ENCODE results near the gene NPIPA5.
"Not testable (repeated sequence)": the region's sequence is repeated elsewhere in the genome, so short reads cannot be mapped to it uniquely, and the experiment has no call there.

The NPIPA5 gene

DNA sequence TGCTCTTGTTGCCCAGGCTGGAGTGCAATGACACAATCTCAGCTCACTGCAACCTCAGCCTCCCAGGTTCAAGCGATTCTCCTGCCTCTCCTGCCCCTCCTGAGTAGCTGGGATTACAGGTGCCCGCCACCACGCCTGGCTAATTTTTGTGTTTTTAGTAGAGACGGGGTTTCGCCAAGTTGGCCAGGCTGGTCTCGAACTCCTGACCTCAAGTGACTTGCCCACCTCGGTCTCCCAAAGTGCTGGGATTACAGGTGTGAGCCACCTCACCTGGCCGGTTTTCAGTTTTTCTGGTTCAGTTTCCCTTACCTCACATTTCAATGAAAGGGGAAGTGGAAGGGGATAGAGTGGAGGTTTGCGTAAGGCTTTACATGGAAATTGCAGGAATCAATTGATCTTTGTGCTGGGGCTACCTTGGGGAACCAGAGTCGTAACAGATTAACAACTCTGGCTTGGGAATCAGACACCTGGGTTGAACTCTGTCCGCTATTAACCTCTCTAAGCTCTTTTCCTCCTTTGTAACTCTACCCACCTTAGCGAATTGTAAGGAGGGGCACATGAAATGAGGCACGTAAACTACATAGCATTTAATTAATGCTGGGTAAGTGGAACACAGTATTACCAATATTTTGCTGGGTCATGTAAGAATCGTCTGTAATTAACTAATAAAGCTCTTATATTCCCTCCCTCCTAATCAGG is 20.7 kb upstream of the NPIPA5 start:
- H3K4me3 ChIP-seq (ENCODE audit: low read depth, low read length): no peak overlapping the region
- TF ChIP-seq, protein P1, sequence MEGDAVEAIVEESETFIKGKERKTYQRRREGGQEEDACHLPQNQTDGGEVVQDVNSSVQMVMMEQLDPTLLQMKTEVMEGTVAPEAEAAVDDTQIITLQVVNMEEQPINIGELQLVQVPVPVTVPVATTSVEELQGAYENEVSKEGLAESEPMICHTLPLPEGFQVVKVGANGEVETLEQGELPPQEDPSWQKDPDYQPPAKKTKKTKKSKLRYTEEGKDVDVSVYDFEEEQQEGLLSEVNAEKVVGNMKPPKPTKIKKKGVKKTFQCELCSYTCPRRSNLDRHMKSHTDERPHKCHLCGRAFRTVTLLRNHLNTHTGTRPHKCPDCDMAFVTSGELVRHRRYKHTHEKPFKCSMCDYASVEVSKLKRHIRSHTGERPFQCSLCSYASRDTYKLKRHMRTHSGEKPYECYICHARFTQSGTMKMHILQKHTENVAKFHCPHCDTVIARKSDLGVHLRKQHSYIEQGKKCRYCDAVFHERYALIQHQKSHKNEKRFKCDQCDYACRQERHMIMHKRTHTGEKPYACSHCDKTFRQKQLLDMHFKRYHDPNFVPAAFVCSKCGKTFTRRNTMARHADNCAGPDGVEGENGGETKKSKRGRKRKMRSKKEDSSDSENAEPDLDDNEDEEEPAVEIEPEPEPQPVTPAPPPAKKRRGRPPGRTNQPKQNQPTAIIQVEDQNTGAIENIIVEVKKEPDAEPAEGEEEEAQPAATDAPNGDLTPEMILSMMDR (IDR thresholded peaks at IDR 0.05; ENCODE audit: borderline replicate concordance, insufficient read depth, low read depth, low read length): no peak

DNA sequence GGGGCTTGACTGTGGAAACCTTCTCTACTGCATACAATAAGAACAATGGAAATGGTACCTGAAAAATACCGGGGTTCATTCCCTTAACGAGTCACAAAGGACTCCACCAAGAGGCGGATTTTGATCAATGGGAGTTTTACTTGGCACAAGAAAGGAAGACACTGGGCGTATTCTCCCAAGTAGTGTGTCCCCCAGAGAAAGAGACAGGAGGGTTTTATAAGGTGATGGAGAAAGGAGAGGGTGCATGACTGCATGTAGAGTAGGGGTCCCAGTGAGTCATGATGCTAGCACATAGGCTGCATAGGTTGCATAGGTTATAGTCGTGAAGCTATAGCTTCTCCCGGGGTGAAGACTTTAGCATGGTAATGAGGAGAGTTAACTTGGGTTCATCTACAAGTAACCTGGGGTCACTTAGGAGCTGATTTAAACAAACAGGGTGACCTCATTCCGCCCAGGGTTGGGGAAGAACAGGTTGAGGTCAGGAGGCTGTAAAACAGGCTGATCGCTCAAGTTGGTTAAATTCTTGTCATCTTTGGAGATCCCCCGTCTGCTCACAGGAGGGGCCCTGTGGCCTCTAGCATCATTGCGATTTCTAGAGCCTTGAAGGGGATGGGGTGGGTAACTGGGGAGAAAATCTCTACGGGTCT is 19.0 kb upstream of the NPIPA5 start:
- TF ChIP-seq, protein P1 (IDR thresholded peaks at IDR 0.05; ENCODE audit: borderline replicate concordance, insufficient read depth, low read depth, low read length): no peak
- H3K4me3 ChIP-seq (ENCODE audit: low read depth, low read length): no peak overlapping the region

DNA sequence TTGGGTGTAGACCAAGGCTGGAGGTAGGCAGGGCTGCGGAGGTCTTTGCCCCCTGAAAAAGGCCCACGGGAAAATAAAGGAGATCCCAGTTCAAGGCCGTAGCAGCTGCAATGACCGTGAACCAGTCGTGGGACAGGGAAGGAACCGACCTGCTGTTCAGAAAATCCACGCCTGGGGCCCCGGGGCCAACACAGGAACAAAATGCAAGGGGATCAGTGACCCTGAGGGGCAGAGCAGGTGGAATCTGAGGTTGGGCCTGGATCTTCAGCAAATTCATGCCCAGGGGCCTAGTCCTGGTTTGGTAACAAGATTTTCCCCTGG is 18.4 kb upstream of the NPIPA5 start:
- H3K4me3 ChIP-seq (ENCODE audit: low read depth, low read length): not testable (repeated sequence)

DNA sequence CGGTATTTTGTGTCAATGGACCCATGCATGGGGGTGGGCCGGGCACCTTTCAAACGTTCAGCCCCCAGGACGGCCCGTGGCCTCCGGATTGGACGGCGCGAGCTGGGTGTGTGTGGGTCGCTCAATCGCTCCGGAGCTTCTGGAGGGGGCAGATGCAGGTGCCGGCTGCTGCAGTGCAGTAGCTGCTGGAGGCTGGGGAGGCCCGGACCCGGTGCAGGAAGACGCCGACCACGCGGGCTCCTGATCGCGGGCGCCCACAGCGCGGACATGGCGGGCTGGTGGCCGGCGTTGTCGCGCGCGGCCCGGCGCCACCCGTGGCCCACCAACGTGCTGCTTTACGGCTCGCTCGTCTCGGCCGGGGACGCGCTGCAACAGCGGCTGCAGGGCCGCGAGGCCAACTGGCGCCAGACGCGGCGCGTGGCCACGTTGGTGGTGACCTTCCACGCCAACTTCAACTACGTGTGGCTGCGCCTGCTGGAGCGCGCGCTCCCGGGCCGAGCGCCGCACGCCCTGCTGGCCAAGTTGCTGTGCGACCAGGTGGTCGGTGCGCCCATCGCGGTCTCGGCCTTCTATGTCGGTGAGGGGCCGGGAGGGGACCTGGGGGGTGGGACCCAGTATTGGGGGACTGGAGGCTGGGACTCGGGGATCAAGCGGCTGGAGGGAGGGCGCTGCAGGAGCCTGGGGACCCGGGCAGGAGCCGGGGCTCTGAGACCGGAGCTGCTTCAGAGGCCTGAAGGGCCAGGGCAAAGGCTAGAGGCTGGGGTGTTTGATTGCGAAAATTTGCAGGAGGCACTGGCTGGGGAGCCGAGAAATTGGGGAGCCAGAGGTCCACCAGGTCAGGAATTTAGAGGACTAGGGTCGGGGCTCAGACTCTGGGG is 17.8 kb upstream of the NPIPA5 start, which contains the start of gene MPV17L:
Gene MPV17L (plus strand): TSS at position 124 of the 878 bp plus-strand sequence. CDS start 144 bp downstream, at position 268.
- H3K4me3 ChIP-seq (ENCODE audit: low read depth, low read length): not testable (repeated sequence)

DNA sequence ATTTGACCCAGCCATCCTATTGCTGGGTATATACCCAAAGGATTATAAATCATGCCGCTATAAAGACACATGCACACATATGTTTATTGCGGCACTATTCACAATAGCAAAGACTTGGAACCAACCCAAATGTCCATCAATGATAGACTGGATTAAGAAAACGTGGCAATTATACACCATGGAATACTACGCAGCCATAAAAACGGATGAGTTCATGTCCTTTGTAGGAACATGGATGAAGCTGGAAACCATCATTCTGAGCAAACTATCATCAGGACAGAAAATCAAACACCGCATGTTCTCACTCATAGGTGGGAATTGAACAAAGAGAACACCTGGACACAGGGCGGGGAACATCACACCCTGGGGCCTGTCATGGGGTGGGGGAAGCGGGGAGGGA is 14.9 kb upstream of the NPIPA5 start:
- not testable (repeated sequence) for H3K4me3 ChIP-seq (ENCODE audit: low read depth, low read length)

DNA sequence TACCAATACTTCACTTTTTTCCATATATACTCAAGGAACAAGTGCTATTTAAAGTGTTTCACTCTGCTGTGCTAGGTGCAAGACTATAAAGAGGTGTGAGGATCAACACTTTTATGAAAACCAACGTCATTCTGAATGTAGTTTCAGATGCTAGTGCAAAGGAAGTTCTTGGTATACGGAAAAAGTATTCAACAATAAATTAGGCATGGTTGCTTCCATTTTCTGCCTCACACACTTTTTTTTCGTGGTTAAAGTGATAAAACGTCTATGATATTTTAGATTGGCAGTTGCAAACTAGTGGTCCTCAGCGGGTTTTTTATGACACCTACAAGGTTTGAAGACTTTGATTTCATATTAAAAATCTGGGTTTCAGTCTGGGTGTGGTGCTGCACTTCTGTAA is 11.8 kb upstream of the NPIPA5 start:
- H3K4me3 ChIP-seq (ENCODE audit: low read depth, low read length): not testable (repeated sequence)

DNA sequence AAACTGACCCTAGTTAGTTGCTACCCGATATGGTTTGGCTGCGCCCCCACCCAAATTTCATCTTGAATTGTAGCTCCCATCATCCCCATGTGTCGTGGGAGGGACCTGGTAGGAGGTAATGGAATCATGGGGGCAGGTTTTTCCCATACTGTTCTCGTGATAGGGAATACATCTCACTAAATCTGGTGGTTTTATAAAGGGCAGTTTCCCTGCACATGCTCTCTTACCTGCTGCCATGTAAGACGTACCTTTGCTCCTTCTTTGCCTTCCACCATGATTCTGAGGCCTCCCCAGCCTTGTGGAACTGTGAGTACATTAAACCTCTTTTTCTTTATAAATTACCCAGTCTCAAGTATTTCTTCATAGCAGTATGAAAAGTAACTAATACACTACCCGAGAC is 10.0 kb upstream of the NPIPA5 start:
- H3K4me3 ChIP-seq (ENCODE audit: low read depth, low read length): not testable (repeated sequence)

DNA sequence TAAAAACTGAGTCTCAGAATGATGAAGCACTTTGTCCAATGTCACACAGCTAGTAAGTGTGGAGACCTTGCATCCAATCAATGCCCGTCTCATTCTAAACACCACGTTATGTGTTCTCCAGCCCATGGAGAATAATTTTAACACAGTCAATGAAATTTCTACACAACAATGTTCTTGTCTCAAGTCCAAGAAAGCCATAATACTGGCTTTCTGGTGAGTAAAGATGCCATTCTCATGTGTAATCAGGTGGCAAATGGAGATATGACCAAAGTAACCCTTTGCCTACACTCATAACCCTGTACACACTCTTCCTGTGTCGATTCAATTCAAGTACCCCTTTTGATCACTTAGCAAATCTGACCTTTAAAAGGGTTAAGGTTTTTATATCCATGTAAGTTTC is 4.7 kb upstream of the NPIPA5 start:
- not testable (repeated sequence) for H3K4me3 ChIP-seq (ENCODE audit: low read depth, low read length)

DNA sequence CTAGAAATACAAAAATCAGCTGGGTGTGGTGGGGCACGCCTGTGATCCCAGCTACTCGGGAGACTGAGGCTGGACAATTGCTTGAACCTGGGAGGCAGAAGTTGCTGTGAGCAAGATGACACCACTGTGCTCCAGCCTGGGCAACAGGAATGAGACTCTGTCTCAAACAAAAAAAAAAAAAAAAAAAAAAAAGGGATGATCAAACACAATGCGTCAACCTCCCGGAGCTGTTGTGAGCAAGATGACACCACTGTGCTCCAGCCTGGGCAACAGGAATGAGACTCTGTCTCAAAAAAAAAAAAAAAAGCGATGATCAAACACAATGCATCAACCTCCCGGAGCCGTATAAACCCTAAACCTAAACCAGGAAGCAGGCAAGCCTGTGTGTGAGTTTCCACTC is 20.6 kb downstream of the NPIPA5 start:
- not testable (repeated sequence) for H3K4me3 ChIP-seq (ENCODE audit: low read depth, low read length)

DNA sequence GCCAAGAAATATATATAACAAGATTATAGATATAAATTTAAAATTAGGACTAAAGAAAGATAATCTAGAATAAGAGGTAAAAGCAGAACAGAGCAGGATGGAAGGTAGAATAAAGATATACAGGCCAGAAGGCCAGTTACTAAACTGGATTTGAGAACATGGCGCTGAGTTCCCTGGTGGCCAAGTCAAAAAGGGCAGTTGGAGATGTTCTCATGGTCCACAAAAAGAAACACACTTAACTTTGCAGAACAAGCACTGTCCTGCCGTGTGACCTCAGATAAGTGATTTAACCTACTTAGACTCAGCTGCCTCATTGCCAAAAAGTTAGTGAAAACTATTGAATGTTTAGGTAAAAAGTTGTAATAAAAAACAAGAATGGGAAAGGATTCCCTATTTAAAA is 23.2 kb downstream of the NPIPA5 start:
- not testable (repeated sequence) for H3K4me3 ChIP-seq (ENCODE audit: low read depth, low read length)

DNA sequence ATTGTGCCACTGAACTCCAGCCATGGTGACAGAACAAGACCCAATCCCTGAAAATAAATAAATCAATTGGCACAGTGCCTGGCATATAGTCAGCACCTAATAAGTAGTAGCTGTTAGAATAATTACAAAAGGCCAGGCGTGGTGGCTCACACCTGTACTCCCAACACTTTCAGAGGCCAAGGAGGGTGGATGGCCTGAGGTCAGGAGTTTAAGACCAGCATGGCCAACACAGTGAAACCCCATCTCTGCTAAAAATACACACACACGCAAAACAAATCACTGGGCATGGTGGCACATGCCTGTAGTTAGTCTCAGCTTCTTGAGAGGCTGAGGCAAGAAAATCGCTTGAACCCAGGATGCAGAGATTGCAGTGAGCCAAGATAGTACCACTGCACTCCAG is 25.2 kb downstream of the NPIPA5 start:
- not testable (repeated sequence) for H3K4me3 ChIP-seq (ENCODE audit: low read depth, low read length)

DNA sequence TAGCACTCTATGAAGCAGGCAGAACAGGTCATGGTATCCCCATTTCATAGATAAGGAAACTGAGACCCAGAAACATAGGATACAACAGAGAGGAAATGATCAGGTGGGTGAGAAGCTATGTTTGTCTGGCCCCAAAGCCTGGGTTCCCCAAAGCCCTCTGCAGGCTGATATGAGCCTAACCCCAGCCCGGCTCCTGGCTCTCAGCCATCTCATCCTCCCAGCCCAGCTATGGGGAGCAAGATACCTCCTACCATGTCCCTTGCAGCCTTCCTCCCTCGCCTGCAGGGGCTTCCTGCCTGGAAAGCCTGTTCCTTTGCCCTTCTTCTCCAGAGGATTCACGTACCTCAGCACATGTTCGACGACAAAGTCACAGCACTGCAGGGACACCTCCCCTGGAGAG is 26.3 kb downstream of the NPIPA5 start:
- not testable (repeated sequence) for H3K4me3 ChIP-seq (ENCODE audit: low read depth, low read length)

DNA sequence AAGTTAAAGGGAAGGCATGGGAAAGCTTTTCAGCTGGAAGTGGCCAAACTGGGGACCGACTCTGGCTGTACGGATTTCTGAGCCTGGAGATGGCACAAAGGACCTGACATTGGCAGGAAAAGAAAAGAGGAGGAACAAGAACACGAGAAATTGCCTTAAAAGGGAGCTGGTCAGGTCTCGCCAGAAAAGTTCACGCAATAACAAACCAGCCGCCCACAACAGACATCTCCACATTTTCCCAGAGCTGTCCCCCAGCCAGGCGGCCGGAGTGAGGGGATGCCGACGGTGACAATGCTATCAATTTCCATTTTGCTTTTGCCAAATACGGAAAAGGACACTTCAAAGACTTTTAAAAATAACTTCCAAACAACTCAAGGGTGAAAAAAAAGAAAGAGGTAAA is 26.8 kb downstream of the NPIPA5 start:
- H3K4me3 ChIP-seq (ENCODE audit: low read depth, low read length): not testable (repeated sequence)

DNA sequence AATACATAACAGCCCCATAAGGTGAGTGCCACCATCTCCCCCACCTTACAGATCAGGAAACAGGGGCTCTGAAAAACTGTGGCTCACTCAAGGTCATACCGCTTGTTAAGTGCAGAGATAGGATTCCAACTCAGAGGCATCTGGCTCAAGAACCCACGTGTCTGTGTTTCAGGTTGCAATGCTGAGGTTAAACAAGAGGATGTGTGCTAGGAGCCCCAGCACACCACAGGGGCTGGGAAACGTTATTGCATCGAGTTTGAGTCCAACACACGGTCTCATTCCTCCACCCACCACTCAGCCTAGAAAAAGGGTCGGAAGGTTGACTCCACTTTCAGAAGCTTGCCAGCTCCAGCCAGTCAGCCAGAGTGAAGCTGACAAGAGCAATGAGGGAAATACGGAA is 29.4 kb downstream of the NPIPA5 start:
- H3K4me3 ChIP-seq (ENCODE audit: low read depth, low read length): not testable (repeated sequence)

DNA sequence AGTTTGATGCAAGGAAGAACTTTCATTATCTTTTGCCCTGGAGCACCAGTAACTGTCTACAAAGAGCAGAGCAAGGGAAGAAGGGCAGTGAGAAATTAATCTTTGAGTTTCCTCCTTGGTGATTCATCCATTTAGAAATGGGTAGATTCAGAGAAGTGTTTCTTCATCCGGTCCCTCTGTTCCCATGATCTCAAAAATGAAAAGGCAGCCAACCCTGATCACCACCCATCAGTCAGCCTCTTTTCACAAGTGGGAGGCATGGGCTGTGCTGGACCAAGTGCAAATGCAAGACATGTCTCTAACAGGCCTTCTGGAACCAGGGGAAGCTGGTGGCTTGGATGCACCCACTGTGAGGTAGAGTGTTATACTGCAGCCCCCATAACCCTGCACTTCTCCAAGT is 35.8 kb downstream of the NPIPA5 start:
- H3K4me3 ChIP-seq (ENCODE audit: low read depth, low read length): not testable (repeated sequence)

DNA sequence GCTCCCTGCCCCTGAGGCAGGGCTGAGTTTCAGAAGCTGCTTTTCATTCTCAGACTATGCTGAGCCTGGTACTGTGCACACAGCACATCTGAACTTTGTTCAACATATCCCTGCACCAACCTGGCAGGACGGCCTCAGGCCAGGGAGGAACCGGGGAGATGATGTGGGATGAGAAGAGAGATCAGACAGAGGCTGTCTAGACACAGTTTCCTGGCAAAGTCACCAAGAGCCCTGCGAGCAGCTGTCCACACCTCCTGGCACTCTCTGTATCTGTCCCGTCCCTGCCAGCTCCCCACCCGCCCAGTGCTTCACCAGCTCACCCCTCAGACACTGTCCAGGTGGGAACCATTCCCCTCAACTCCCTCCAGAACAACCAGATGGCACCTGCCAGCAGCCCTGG is 39.1 kb downstream of the NPIPA5 start:
- not testable (repeated sequence) for H3K4me3 ChIP-seq (ENCODE audit: low read depth, low read length)

DNA sequence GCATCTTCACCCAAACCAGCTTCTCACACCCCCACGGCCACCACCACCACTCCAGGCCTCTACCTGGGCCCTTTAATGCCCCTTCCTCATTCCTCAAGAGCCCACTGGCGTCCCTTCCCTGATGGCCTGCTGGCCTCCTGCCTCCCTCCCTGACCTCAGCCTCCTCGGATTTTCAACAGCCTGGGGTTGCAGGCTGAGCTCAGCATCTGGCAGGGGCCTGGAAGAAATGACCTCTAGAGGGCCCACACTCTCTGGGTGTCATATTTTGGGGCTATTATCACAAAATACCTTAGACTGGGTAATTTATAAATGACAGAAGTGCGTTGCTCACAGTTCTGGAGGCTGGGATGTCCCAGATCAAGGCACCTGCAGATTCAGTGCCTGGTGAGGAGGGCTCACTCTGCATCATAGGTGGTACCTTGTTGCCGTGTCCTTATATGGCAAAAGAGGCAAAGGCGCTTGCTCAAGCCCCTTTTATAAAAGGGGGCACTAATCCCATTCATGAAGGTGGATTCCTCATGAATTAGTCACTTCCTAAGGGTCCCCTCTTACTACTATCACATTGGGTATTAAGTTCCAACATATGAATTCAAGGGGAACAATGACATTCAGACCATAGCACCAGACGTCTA is 40.0 kb downstream of the NPIPA5 start:
- not testable (repeated sequence) for H3K4me3 ChIP-seq (ENCODE audit: low read depth, low read length)

DNA sequence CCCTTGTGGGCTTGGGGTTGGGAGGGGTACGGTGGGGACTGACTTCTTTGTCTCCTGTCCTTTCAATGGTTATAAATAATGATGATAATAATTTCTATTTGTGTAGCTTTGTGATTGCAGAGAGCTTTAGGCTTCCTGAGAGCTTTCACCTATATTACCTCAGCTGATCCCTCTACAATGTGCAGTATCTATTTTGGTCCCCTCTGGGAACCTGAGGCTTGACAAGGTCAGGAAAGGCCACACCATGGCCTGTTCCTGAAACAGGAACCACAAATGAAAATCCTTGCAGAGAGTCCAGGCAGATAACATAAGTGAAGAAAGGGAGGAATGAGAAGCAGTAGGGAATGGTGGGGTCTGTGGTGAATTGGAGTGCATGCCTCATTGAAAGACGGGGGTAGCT is 42.5 kb downstream of the NPIPA5 start:
- not testable (repeated sequence) for H3K4me3 ChIP-seq (ENCODE audit: low read depth, low read length)
